IMR-90 (cell line): ENCODE results near the gene PCDH12. TPM values are rescaled to one million over a fixed set of nuclear protein-coding genes. Genes with fewer than 3 reads are reported as not detected.

Source experiments
- ATAC-seq: fragments of 200-7000 bp; cut with Tn5 transposase; 2 replicates; pipeline ENCODE4 v1.9.1; 2020; ENCODE audit warnings: low read depth, mild to moderate bottlenecking, moderate library complexity
- BruUV-seq: library from RNA; stranded (reverse); fragments of 400-500 nt; replicated peaks from 2 replicates; lab custom pipeline; 2021; lab: Mats Ljungman, UMichigan
- CTCF ChIA-PET: fragments of 300-600 bp; formaldehyde crosslinking; extraction: SDS; loops from one replicate; lab custom pipeline; 2021; ENCODE audit warnings: antibody characterized with exemption; lab: Yijun Ruan, JAX
- POLR2A ChIA-PET: fragments of 300-600 bp; sonication (Branson Sonifier 250); formaldehyde crosslinking; loops from one replicate; lab custom pipeline; 2022; ENCODE audit warnings: antibody characterized with exemption; ENCODE audit not compliant: unreplicated experiment; lab: Charles Lee
- DNase-seq: peaks from one replicate; pipeline ENCODE4 v3.0.0; 2013
- H2AFZ ChIP-seq: replicated peaks from 2 replicates; pipeline ENCODE3; 2013; ENCODE audit warnings: low read length, mild to moderate bottlenecking; ENCODE audit not compliant: poor library complexity
- H2AK5ac ChIP-seq: 2 replicates; pipeline ENCODE4 v1.6.1; 2013; ENCODE audit warnings: low read depth, low read length, inconsistent platforms
- H2AK9ac ChIP-seq: replicated peaks from 2 replicates; pipeline ENCODE3; 2013; ENCODE audit warnings: mild to moderate bottlenecking, low read depth, low read length, moderate library complexity; ENCODE audit not compliant: poor library complexity
- H2BK120ac ChIP-seq: 2 replicates; pipeline ENCODE4 v1.6.1; 2013; ENCODE audit warnings: low read depth, low read length, inconsistent platforms
- H2BK15ac ChIP-seq: 3 replicates; pipeline ENCODE4 v1.6.1; 2013; ENCODE audit warnings: low read depth, low read length, inconsistent platforms
- H2BK20ac ChIP-seq: 2 replicates; pipeline ENCODE4 v1.6.1; 2013; ENCODE audit warnings: low read depth, mild to moderate bottlenecking, inconsistent platforms, low read length, moderate library complexity
- H2BK5ac ChIP-seq: 2 replicates; pipeline ENCODE4 v1.6.1; 2013; ENCODE audit warnings: mild to moderate bottlenecking, low read depth, low read length, inconsistent platforms; ENCODE audit not compliant: poor library complexity, severe bottlenecking
- H3K14ac ChIP-seq: replicated peaks from 2 replicates; pipeline ENCODE4 v1.6.1; 2013; ENCODE audit warnings: low read depth, low read length, inconsistent platforms
- H3K18ac ChIP-seq: 2 replicates; pipeline ENCODE4 v1.6.1; 2013; ENCODE audit warnings: low read depth, low read length, control low read depth
- H3K23ac ChIP-seq: 2 replicates; pipeline ENCODE4 v1.6.1; 2013; ENCODE audit warnings: low read depth, low read length, inconsistent platforms
- H3K27ac ChIP-seq: 2 replicates; pipeline ENCODE4 v1.5.1; 2013; ENCODE audit warnings: mild to moderate bottlenecking, control low read depth, low read length; ENCODE audit not compliant: insufficient read depth
- H3K27me3 ChIP-seq: 2 replicates; pipeline ENCODE4 v1.6.1; 2013; ENCODE audit warnings: low read length; ENCODE audit not compliant: control insufficient read depth, insufficient read depth
- H3K36me3 ChIP-seq: 2 replicates; pipeline ENCODE4 v1.6.1; 2013; ENCODE audit warnings: low read length, mixed read lengths; ENCODE audit not compliant: control insufficient read depth, insufficient read depth
- H3K4ac ChIP-seq: 2 replicates; pipeline ENCODE4 v1.6.1; 2013; ENCODE audit warnings: low read depth, low read length, inconsistent platforms
- H3K4me1 ChIP-seq: 2 replicates; pipeline ENCODE4 v1.6.1; 2013; ENCODE audit warnings: low read length, mixed read lengths; ENCODE audit not compliant: control insufficient read depth, insufficient read depth
- H3K4me2 ChIP-seq: 2 replicates; pipeline ENCODE4 v1.6.1; 2013; ENCODE audit warnings: low read depth, mild to moderate bottlenecking, control low read depth, low read length, moderate library complexity
- H3K4me3 ChIP-seq: 2 replicates; pipeline ENCODE4 v1.5.1; 2013; ENCODE audit warnings: low read depth, mild to moderate bottlenecking, control low read depth, low read length, moderate library complexity; ENCODE audit not compliant: insufficient read depth
- H3K56ac ChIP-seq: 2 replicates; pipeline ENCODE4 v1.6.1; 2013; ENCODE audit warnings: low read length, inconsistent platforms; ENCODE audit not compliant: insufficient read depth; ENCODE audit errors: extremely low read depth
- H3K79me1 ChIP-seq, 2 experiments: 2 replicates each; pipeline ENCODE4 v1.6.1; 2013; ENCODE audit warnings: low read length in 2 of 2, inconsistent platforms in 1 of 2, low read depth in 1 of 2
- H3K9ac ChIP-seq: 2 replicates; pipeline ENCODE4 v1.6.1; 2013; ENCODE audit warnings: low read depth, low read length, control low read depth
- H3K9me1 ChIP-seq: 2 replicates; pipeline ENCODE4 v1.6.1; 2013; ENCODE audit warnings: low read length, inconsistent platforms; ENCODE audit not compliant: insufficient read depth
- H3K9me3 ChIP-seq: 2 replicates; pipeline ENCODE4 v1.6.1; 2013; ENCODE audit warnings: low read length; ENCODE audit not compliant: control insufficient read depth, insufficient read depth
- H4K20me1 ChIP-seq: 2 replicates; pipeline ENCODE4 v1.6.1; 2013; ENCODE audit warnings: low read length, inconsistent platforms; ENCODE audit not compliant: insufficient read depth
- H4K5ac ChIP-seq: 2 replicates; pipeline ENCODE4 v1.6.1; 2013; ENCODE audit warnings: mild to moderate bottlenecking, low read depth, low read length, control low read depth
- H4K8ac ChIP-seq, 2 experiments: 2 replicates each; pipeline ENCODE4 v1.6.1; 2013; ENCODE audit warnings: low read depth in 2 of 2, low read length in 2 of 2, control low read depth in 1 of 2, inconsistent platforms in 1 of 2
- H4K91ac ChIP-seq: 2 replicates; pipeline ENCODE4 v1.6.1; 2013; ENCODE audit warnings: low read depth, low read length, inconsistent platforms; ENCODE audit not compliant: insufficient read depth
- CEBPB ChIP-seq: IDR thresholded peaks from 2 replicates; pipeline ENCODE4 v1.6.1; 2012; ENCODE audit warnings: low read depth, low read length, improper control_type of control experiment
- CHD1 ChIP-seq: IDR thresholded peaks from 2 replicates; pipeline ENCODE4 v1.6.1; 2012; ENCODE audit warnings: low read depth, low read length, improper control_type of control experiment
- FOS ChIP-seq: fragments of 150-350 bp; IDR thresholded peaks from 2 replicates; pipeline ENCODE4 v1.6.1; 2016; ENCODE audit warnings: low read depth, low read length
- MAFK ChIP-seq: IDR thresholded peaks from 2 replicates; pipeline ENCODE4 v1.6.1; 2012; ENCODE audit warnings: low read depth, low read length, improper control_type of control experiment
- MAZ ChIP-seq: IDR thresholded peaks from 2 replicates; pipeline ENCODE4 v1.6.1; 2012; ENCODE audit warnings: low read depth, mild to moderate bottlenecking, low read length, improper control_type of control experiment, moderate library complexity, borderline replicate concordance
- MXI1 ChIP-seq: IDR thresholded peaks from 2 replicates; pipeline ENCODE4 v1.6.1; 2012; ENCODE audit warnings: low read depth, mild to moderate bottlenecking, low read length, moderate library complexity, borderline replicate concordance
- NFE2L2 ChIP-seq: fragments of 150-350 bp; IDR thresholded peaks from 2 replicates; pipeline ENCODE4 v1.6.1; 2016; ENCODE audit warnings: low read depth, mild to moderate bottlenecking, low read length
- POLR2A ChIP-seq: IDR thresholded peaks from 2 replicates; pipeline ENCODE4 v1.6.1; 2012; ENCODE audit warnings: mild to moderate bottlenecking, low read depth, low read length
- RAD21 ChIP-seq: IDR thresholded peaks from 2 replicates; pipeline ENCODE4 v1.6.1; 2012; ENCODE audit warnings: low read length, improper control_type of control experiment
- RCOR1 ChIP-seq: IDR thresholded peaks from 2 replicates; pipeline ENCODE4 v1.6.1; 2012; ENCODE audit warnings: mild to moderate bottlenecking, low read length, improper control_type of control experiment; ENCODE audit not compliant: insufficient replicate concordance
- RFX5 ChIP-seq: IDR thresholded peaks from 2 replicates; pipeline ENCODE4 v1.8.0; 2012; ENCODE audit warnings: low read depth, mild to moderate bottlenecking, low read length, moderate library complexity
- SMC3 ChIP-seq: fragments of 150-350 bp; IDR thresholded peaks from 2 replicates; pipeline ENCODE4 v1.6.1; 2016; ENCODE audit warnings: low read depth, mild to moderate bottlenecking, antibody characterized with exemption, low read length, moderate library complexity
- WGBS, 2 experiments: methylation state at CpG; one replicate each; pipeline versions ENCODE4 v1.1.5 to v1.1.7; 2013; ENCODE audit warnings: missing lambda C conversion rate in 2 of 2; ENCODE audit not compliant: insufficient read length in 1 of 2; ENCODE audit errors: extremely low coverage in 2 of 2; 5-methylcytosine and 5-hydroxymethylcytosine counted together
- dilution Hi-C: fragments of 300-500 bp; cut with HindIII; formaldehyde crosslinking; loops from one replicate; pipeline ENCODE4 v1.14.3; 2018; ENCODE audit warnings: low sequenced_read_pairs; ENCODE audit not compliant: unreplicated experiment
- in situ Hi-C: fragments of 300-500 bp; cut with MboI; formaldehyde crosslinking; loops from 3 replicates; pipeline ENCODE4 v1.14.3; 2019; ENCODE audit warnings: low sequenced_read_pairs, inconsistent platforms, mixed read lengths
- intact Hi-C: fragments of 100-400 bp; cut with micrococcal nuclease; formaldehyde crosslinking; loops from 2 replicates; pipeline ENCODE4 v1.10.0; 2022
- polyA plus RNA-seq, 3 experiments: library from polyadenylated mRNA; depleted of rRNA; stranded (reverse); fragments of >200 nt; gene quantifications; 2 replicates each; pipeline ENCODE4 v1.2.3, GENCODE V29; 2012; ENCODE audit warnings: low replicate concordance in 1 of 3
- total RNA-seq: library from RNA; depleted of rRNA; stranded (reverse); fragments of >200 nt; gene quantifications from 2 replicates; pipeline ENCODE4 v1.2.3, GENCODE V29; 2012
- TF ChIP-seq, protein P1 (sequence below): fragments of 150-350 bp; IDR thresholded peaks from 2 replicates; pipeline ENCODE4 v1.6.1; 2017; ENCODE audit warnings: mild to moderate bottlenecking, antibody characterized with exemption, low read length, low read depth
- TF ChIP-seq, protein P2 (sequence below): conservative IDR thresholded peaks from 2 replicates; pipeline ENCODE4 v1.5.1; 2012; ENCODE audit warnings: mild to moderate bottlenecking, low read depth, low read length, improper control_type of control experiment

PCDH12 gene
- total and polyA plus RNA-seq, 2 of the 4 experiments (the other 2 are of a cell fraction) = 0.02 to 0.18 TPM

DNA sequence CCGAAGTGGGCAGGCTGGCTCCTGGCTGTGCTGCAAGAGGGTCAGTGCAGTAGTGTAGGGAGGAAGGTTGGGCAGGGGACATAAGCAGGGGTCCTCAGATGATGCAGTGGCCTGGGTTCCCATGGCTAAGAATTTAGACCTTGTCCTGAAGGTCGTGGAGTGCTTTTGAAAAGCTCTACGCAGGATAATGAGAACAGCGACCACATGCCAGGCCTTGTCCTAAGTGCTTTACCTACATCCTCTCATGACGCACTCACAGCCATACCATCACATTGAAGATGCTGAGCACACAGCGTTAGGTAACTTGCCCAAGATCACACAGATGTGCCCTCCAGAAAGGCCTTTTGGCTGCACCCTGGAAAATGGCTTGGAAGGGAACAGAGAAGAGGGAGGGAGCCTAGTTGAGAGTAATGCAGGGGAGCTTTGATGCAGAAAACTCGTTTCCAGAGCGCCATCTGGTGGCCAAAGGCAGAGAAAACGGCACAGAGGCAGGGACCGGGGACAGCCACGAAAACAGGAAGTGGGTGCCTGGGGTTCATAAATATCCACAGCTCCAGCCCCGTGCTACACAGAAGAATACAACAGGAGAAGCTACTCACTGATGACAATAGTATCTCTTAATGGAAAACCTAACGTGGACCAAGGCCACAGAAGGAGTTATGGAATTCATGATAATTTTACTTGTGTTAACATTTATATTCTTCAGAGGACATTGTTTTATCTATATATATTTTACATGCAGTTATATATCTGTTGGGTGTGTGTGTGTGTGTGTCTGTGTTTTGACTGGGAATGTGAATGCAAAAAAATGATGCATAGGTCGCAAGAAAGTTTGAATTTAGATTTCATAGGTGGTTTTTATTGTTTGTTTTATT lies 2.7 kb upstream of the PCDH12 start (continued):
- TF ChIP-seq MXI1 = no peak
- no peak for TF ChIP-seq NFE2L2
- TF ChIP-seq SMC3 = peak; percentile 94

DNA sequence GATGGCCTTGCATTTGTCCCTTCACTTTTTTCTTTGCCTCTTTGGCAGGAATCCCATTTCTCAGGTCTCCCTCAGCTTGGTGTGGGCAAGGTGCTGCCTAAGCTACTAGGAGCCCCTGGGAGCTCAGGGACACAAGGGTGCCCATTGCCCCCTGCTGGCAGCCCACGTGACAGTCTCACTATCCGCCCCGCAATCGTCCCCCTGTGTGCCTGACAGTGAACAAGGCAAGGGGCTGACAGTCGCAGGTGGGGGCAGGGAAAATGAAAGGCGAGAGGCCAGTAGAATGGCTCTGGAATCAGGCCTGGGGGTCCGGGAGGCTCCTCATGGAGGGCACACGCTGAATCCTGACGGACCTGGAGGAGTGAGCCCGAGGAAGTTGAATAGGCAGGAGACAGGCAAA lies 2.0 kb upstream of the PCDH12 start:
- Histone ChIP-seq H2BK15ac (no peak overlapping the region), H3K36me3 (no peaks in the 10 kb centered on the region), H3K4me2 (no peak overlapping the region), H3K56ac (no peak overlapping the region), H3K27ac (no peak overlapping the region), H4K5ac (no peak overlapping the region), H2BK120ac (no peak overlapping the region), H3K4ac (no peak overlapping the region), H3K4me1 (no peaks in the 10 kb centered on the region), H2AK9ac (no peak overlapping the region), H3K23ac (no peak overlapping the region), H3K9me1 (no peaks in the 10 kb centered on the region), H2AFZ (no peak overlapping the region), H3K9ac (no peak overlapping the region), H4K20me1 (no peaks in the 10 kb centered on the region; the same call in 1 of the 2 replicates), H3K4me3 (no peak overlapping the region), H2AK5ac (no peak overlapping the region), H2BK20ac (no peak overlapping the region), H4K8ac (no peak overlapping the region), H3K79me1 (no peaks in the 10 kb centered on the region), H3K27me3 (peaks cover 4% of the 10 kb centered on the region; the same call in 1 of the 2 replicates), H2BK5ac (no peak overlapping the region), H3K18ac (no peak overlapping the region), H4K91ac (no peak overlapping the region), H3K14ac (no peak overlapping the region), H3K9me3 (no peaks in the 10 kb centered on the region)
- no peak for DNase-seq
- 80% methylated on average over 2 of the region's 10 CpGs; no CpG with 5 or more reads in 1 of the 2 experiments for WGBS, 2 experiments
- BruUV-seq = no TSS peak
- CTCF ChIA-PET = interaction anchor here (0.5 to 3.3 kb wide), 16 partner anchors 8 to 273 kb away, joined by 3 to 32 read pairs (median 6); partner anchors contain the start of genes DELE1 and RNF14
- in situ Hi-C loops (no loop called here), intact Hi-C loops (loop anchor here (1.0 kb wide), 3 partner anchors 71 to 295 kb away; no protein-coding TSS in a partner anchor), dilution Hi-C loops (no loop called here)
- no peak for ATAC-seq
- POLR2A ChIA-PET = no interaction called here
- TF ChIP-seq RFX5 = no peak
- no peak for TF ChIP-seq RCOR1
- TF ChIP-seq CHD1 = no peak
- TF ChIP-seq, protein P1, sequence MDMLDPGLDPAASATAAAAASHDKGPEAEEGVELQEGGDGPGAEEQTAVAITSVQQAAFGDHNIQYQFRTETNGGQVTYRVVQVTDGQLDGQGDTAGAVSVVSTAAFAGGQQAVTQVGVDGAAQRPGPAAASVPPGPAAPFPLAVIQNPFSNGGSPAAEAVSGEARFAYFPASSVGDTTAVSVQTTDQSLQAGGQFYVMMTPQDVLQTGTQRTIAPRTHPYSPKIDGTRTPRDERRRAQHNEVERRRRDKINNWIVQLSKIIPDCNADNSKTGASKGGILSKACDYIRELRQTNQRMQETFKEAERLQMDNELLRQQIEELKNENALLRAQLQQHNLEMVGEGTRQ = peak; percentile 9; the same call in 1 of the 2 replicates
- TF ChIP-seq, protein P2, sequence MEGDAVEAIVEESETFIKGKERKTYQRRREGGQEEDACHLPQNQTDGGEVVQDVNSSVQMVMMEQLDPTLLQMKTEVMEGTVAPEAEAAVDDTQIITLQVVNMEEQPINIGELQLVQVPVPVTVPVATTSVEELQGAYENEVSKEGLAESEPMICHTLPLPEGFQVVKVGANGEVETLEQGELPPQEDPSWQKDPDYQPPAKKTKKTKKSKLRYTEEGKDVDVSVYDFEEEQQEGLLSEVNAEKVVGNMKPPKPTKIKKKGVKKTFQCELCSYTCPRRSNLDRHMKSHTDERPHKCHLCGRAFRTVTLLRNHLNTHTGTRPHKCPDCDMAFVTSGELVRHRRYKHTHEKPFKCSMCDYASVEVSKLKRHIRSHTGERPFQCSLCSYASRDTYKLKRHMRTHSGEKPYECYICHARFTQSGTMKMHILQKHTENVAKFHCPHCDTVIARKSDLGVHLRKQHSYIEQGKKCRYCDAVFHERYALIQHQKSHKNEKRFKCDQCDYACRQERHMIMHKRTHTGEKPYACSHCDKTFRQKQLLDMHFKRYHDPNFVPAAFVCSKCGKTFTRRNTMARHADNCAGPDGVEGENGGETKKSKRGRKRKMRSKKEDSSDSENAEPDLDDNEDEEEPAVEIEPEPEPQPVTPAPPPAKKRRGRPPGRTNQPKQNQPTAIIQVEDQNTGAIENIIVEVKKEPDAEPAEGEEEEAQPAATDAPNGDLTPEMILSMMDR = no peak; the same call in 1 of the 2 replicates
- TF ChIP-seq MAFK = no peak
- TF ChIP-seq POLR2A = no peak
- no peak for TF ChIP-seq MAZ
- no peak for TF ChIP-seq FOS
- peak; percentile 23; the same call in 1 of the 2 replicates for TF ChIP-seq RAD21
- TF ChIP-seq SMC3 = 0 out of 2 replicates have a peak, but pooled peaks have one; percentile 30
- no peak for TF ChIP-seq CEBPB
- no peak for TF ChIP-seq NFE2L2
